Parietal lobe (tissue), 1 donor: ENCODE results near the gene ETV3L. TPM values are rescaled to one million over a fixed set of nuclear protein-coding genes. Genes with fewer than 3 reads are reported as not detected.

Source experiments
- total RNA-seq: library from RNA; depleted of rRNA; stranded (reverse); fragments of >200 nt; gene quantifications from one replicate; pipeline ENCODE4 v1.2.3, GENCODE V29; 2014

The ETV3L gene
- total RNA-seq, result not detected

DNA sequence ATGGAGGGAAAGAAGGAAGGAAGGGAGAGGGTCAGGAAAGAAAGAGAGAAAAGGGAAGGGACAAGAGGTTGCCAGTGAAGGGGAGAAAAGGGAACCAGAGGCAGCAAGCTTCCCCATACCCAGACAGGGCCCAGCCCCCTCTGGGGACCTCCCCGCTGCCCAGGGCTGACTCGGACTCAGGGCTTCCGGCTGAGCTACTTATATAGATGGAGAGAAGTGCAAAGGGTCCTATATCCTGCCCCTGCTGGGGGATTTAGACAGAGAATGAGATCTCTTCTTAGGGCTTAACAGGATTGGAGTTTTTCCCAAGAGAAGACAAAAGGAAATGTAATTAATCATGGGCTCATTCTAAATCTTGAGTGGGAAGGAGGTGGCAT lies at the start of gene ETV3L:
ETV3L (minus strand) TSS at position 176 of the 377 bp plus-strand sequence. CDS start 285 bp downstream, outside the sequence.

DNA sequence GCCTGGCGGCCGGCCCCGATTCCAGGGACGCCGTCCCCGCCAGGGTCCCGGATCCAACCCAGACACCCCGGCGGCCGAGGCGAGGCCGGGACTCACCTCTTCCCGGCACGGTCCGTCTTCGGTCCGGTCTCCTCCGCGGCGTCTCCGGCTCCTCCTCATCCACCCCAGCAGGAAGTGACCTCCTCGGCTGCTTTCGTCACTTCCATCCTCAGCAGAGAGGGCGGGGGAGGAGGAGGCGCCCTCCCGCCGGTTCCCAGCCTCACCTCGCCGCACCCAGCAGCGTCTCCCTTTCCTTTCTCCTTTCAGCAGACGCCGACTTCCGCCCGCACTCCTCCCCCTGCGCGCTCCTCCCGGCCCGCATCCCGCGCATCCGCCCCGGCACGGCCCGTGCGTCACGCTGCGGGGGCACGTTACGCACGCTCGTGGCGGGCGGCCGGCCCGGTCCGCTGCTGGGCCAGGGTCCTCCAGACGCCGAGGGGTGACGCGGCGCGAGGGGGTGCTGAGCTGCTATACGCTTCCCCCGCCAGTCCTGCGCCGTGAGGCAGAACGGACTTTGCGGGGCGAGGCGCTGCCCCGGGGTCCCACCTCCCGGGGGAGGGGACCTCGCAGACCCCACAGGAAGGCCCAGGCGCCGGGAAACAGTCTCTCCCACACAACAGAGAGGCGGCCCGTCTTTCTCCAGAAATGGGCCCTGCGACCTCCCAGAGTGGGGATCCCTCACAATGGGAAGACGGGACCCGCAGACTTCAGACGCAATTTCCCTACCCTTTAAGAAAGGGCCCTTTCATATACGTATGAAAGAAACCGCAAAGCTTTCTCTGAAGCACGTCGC lies 38.8 kb upstream of the ETV3L start, which contains the start of gene ETV3:
ETV3 (minus strand) TSS at position 176 of the 832 bp plus-strand sequence. CDS start 2,043 bp downstream, outside the sequence.

DNA sequence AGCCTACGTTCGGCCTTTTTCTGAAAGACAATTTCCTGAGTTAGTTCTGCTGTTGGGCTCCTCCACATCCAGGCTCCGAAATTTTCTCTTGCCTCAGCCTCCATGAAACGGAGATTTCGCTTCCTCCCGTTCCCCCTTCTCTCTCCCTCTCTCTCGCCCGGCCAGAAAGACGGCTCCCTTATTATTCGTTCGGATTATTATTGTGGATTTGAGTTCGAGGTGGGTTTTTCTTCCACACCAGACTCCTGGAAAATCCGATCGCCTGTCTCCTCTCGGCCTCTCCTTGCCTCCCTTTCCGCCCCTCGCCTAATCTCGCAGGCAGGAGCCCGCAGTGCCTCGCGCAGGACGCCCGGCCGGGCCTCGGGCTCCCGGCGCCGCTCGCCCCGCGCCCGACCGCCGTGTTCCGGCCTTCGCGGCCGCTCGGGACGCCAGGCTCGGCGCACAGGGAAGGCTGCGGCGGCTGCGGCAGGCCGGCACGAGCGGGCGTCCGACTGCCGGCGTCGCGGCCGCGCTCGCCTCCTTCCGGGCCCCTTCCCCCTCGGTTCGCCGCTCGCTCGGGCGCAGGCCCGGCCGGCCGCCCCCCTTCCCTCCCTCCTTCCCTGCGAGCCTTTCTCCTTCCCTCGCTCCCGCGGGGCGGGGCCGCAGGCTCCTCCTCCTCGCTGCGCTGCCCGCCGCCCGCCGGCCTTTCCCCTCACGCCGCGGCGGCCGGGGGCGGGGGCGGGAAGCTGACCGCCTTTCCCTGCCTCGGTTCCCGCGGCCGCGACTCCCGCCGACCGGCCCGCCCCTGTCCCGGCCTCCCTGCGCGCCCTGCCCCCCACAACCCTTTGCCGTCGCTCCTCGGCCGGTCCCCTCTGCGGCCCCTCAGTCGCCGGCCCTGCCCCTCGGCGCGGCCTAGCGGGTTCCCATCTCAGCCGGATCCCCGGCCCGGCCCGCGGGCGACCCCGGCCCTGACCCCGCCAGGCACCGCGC lies 54.1 kb downstream of the ETV3L start, which contains the start of gene ARHGEF11:
ARHGEF11 (minus strand) TSS at position 493 of the 969 bp plus-strand sequence. CDS start 1,412 bp downstream, outside the sequence.

Other genes with a start within 250 kb of the ETV3L start
- gene INSRR, start 240.7 kb downstream of the ETV3L start, total RNA-seq, result 0.31 TPM
- gene NTRK1, start 238.9 kb downstream of the ETV3L start, total RNA-seq, result 0.31 TPM
- gene PEAR1, start 206.1 kb downstream of the ETV3L start, total RNA-seq, result 0.94 TPM
- not detected for gene LRRC71, start 179.2 kb downstream of the ETV3L start, total RNA-seq
- gene ARHGEF11, start 54.1 kb downstream of the ETV3L start, total RNA-seq, result 85.1 TPM
- 21.9 TPM for gene ETV3, start 38.6 kb upstream of the ETV3L start, total RNA-seq